C4-2B (cell line): ENCODE results near the gene OR7A17.

Experiments used
- H3K27ac ChIP-seq: fragments of 450-650 bp; 2 replicates; pipeline ENCODE4 v1.5.1; 2017
- CTCF ChIP-seq: fragments of 450-650 bp; conservative IDR thresholded peaks from 2 replicates; pipeline ENCODE4 v1.5.1; 2017; ENCODE audit warnings: mild to moderate bottlenecking
- ZFX ChIP-seq: fragments of 450-650 bp; IDR thresholded peaks from 2 replicates; pipeline ENCODE4 v1.6.1; 2017

The OR7A17 gene

GRCh38 chr19:14886032-14886431, at the start of gene OR7A17:
Gene OR7A17 (minus strand): TSS chr19:14886132. CDS start chr19:14881355, 4,777 bp downstream.
- no peak for TF ChIP-seq ZFX

DNA sequence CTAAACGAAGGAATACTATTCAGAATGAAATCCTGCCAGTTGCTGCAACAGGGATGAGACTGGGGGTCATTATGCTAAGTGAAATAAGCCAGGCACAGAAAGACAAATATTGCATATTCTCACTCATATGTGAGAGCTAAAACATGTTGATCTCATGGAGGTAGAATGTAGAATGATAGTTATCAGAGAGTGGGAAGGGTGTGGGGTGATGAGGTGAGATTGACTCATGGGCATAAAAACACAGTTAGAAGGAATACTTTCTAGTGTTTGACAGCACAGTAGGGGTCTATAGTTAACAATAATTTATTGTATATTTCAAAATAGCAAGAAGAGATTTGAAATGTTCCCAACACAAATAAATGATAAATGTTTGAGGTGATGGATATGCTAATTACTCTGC, 47.6 kb upstream of the OR7A17 start:
- no peak for TF ChIP-seq ZFX
- no peak for TF ChIP-seq CTCF
- no peak overlapping the region for H3K27ac ChIP-seq

More at GRCh38 chr19:14886032-14886431, at the start of gene OR7A17:
- no peak within 1 kb of the TSS for H3K27ac ChIP-seq

DNA sequence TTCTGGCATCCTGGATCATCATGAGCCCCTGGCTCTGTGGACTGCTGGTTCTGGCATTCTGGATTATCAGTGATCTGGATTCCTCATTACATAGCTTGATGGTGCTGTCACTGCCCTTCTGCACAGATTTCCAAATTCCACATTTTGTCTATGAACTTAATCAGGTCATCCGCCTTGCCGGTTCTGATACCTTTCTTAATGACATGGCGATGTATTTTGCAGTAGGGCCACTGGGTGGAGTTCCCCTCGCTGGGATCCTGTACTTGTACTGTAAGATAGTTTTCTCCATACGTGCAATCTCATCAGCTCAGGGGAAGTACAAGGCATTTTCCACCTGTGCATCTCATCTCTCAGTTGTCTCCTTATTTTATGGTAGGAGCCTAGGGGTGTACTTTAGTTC, 30.9 kb upstream of the OR7A17 start:
- no peak for TF ChIP-seq ZFX
- peak; percentile 22; the same call in 1 of the 2 replicates for TF ChIP-seq CTCF
- H3K27ac ChIP-seq: no peak overlapping the region

DNA sequence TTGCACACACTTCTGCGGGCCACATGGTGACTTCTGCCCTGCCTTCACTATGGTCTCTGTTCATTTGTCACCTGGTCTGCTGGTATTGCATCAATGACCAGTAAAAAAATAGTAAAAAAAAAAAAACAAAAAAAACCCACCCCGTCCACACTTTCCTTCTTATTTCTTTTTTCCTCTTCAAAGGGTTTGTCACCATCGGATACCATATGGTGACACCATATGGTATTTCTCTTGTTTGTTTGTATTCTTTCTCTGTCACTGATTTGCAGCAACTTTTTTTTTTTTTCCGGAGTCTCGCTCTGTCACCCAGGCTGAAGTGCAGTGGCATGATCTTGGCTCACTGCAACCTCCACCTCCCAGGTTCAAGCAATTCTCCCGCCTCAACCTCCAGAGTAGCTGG, 29.2 kb upstream of the OR7A17 start:
- no peak overlapping the region for H3K27ac ChIP-seq
- no peak for TF ChIP-seq CTCF
- TF ChIP-seq ZFX: no peak

- TF ChIP-seq ZFX (no peak), CTCF (no peak)
- no peak overlapping the region for H3K27ac ChIP-seq
These were observed 20.8 kb upstream of the OR7A17 start for GRCh38 chr19:14906711-14907110.

GRCh38 chr19:14901675-14902260, 15.8 kb upstream of the OR7A17 start:
- H3K27ac ChIP-seq: no peak overlapping the region
- TF ChIP-seq ZFX (no peak), CTCF (no peak)

DNA sequence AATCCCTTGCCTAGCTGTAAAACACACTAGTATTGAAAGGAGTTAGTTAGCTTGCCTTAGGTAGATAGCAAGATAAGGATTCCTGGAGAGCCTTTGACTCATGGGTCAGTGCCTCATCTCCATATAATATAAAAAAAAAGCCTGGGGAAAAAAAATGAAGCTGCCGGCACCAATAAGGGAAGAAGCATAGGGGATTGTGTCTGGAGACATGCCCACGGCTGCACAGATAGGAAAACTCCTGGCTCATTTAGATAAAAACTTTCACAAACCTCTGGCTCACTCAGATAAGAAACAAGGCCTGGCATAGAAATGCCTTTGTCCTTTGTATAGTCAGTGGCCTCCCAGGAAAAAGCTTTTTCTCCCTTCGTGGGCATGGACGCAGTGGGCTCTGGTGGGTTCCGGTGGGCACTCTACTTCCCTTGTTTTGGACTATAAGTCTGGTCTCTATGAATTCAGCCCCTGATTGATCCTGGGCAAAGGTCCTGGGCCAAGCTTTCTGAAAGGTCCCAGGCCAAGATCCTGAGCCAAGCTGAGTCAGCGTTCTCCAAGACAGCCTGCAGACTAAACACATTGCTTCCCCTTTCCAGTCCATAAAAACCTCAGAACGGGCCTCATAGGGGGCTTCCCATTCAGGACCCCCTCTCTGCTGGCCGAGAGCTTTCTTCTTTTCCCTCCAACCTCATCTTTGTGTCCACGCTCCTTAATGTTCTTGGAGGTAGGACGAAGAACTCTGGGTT, 4.9 kb upstream of the OR7A17 start:
- no peak overlapping the region for H3K27ac ChIP-seq

More for the DNA sequence above, 4.9 kb upstream of the OR7A17 start:
- TF ChIP-seq ZFX (no peak), CTCF (no peak)
